Keratinocyte (primary cell): ENCODE results near the gene PAPSS2. TPM values are rescaled to one million over a fixed set of nuclear protein-coding genes. Genes with fewer than 3 reads are reported as not detected.

ENCODE experiments used
- DNase-seq: peaks from one replicate; pipeline ENCODE4 v3.0.0-alpha.2; 2011; ENCODE audit warnings: low read depth, missing footprints, low spot score
- FAIRE-seq: peaks from 2 replicates; lab custom pipeline; 2011; peaks lifted over from hg19 to GRCh38; lab: Jason Lieb, UNC
- H2AFZ ChIP-seq: 2 replicates; pipeline ENCODE4 v1.6.0; 2012; ENCODE audit warnings: low read length, control low read depth, inconsistent platforms; ENCODE audit not compliant: control insufficient read depth
- H3K27ac ChIP-seq: 2 replicates; pipeline ENCODE4 v1.5.1; 2011; ENCODE audit warnings: low read length; ENCODE audit not compliant: control insufficient read depth, insufficient read depth
- H3K27me3 ChIP-seq: 3 replicates; pipeline ENCODE4 v1.6.0; 2011; ENCODE audit warnings: low read length; ENCODE audit not compliant: control insufficient read depth, insufficient read depth; ENCODE audit errors: extremely low read depth
- H3K36me3 ChIP-seq, 2 experiments: 2 replicates in 1 of 2; 3 replicates in 1 of 2; pipeline ENCODE4 v1.5.1; 2011; ENCODE audit warnings: low read length in 2 of 2, mild to moderate bottlenecking in 1 of 2; ENCODE audit not compliant: control insufficient read depth in 2 of 2, insufficient read depth in 2 of 2; ENCODE audit errors: extremely low read depth in 1 of 2
- H3K4me1 ChIP-seq: 3 replicates; pipeline ENCODE4 v1.5.1; 2011; ENCODE audit warnings: low read length; ENCODE audit not compliant: control insufficient read depth, insufficient read depth; ENCODE audit errors: extremely low read depth
- H3K4me2 ChIP-seq: 3 replicates; pipeline ENCODE4 v1.6.0; 2011; ENCODE audit warnings: low read depth, low read length; ENCODE audit not compliant: control insufficient read depth, insufficient read depth; ENCODE audit errors: extremely low read depth
- H3K4me3 ChIP-seq, 3 experiments: fragments of 200-600 bp in 1 of 3; sonication (generic) in 1 of 3; 2 replicates in 2 of 3; 3 replicates in 1 of 3; pipeline ENCODE4 v1.5.1; 2011 to 2016; ENCODE audit warnings: low read length in 3 of 3, mild to moderate bottlenecking in 3 of 3, control low read depth in 2 of 3, inconsistent platforms in 1 of 3, low read depth in 1 of 3, mixed read lengths in 1 of 3, mixed run types in 1 of 3, moderate library complexity in 1 of 3; ENCODE audit not compliant: control insufficient read depth in 2 of 3, insufficient read depth in 2 of 3; ENCODE audit errors: extremely low read depth in 1 of 3
- H3K79me2 ChIP-seq: 2 replicates; pipeline ENCODE4 v1.6.0; 2012; ENCODE audit warnings: low read length; ENCODE audit not compliant: control insufficient read depth, insufficient read depth
- H3K9ac ChIP-seq: 3 replicates; pipeline ENCODE4 v1.6.0; 2011; ENCODE audit warnings: low read length; ENCODE audit not compliant: control insufficient read depth, insufficient read depth; ENCODE audit errors: extremely low read depth
- H3K9me1 ChIP-seq: 3 replicates; pipeline ENCODE4 v1.6.0; 2011; ENCODE audit warnings: low read length; ENCODE audit not compliant: control insufficient read depth, insufficient read depth; ENCODE audit errors: extremely low read depth
- H3K9me3 ChIP-seq: 2 replicates; pipeline ENCODE4 v1.5.1; 2012; ENCODE audit warnings: low read depth, low read length; ENCODE audit not compliant: control insufficient read depth
- H4K20me1 ChIP-seq: 3 replicates; pipeline ENCODE4 v1.6.0; 2011; ENCODE audit warnings: low read length; ENCODE audit not compliant: control insufficient read depth, insufficient read depth; ENCODE audit errors: extremely low read depth
- CTCF ChIP-seq, 3 experiments: IDR thresholded peaks in 1 of 3; conservative IDR thresholded peaks in 1 of 3; optimal IDR thresholded peaks in 1 of 3; 2 replicates in 2 of 3; 3 replicates in 1 of 3; pipeline versions ENCODE3 to v1.5.1; 2011; ENCODE audit warnings: low read length in 3 of 3, mild to moderate bottlenecking in 3 of 3, moderate library complexity in 2 of 3, control low read depth in 1 of 3, inconsistent platforms in 1 of 3; ENCODE audit not compliant: insufficient read depth in 2 of 3; ENCODE audit errors: extremely low read depth in 1 of 3
- EZH2 ChIP-seq: IDR thresholded peaks from one replicate; pipeline ENCODE4 v1.6.1; 2012; ENCODE audit warnings: inconsistent platforms, mild to moderate bottlenecking, low read length, moderate library complexity
- dilution Hi-C: fragments of 300-500 bp; cut with MboI; formaldehyde crosslinking; loops from one replicate; pipeline ENCODE4 v1.7.0; 2020; ENCODE audit warnings: low sequenced_read_pairs; ENCODE audit not compliant: extremely low pct_ligation_motif_present
- polyA plus RNA-seq, 5 experiments: library from polyadenylated mRNA; depleted of rRNA in 3 of 5; stranded (reverse) in 3 of 5; stranded (forward) in 1 of 5; unstranded in 1 of 5; fragments of >200 nt; gene quantifications; 1 replicate in 1 of 5; 2 replicates in 3 of 5; 3 replicates in 1 of 5; pipeline versions ENCODE4 v1.2.1 to v1.2.3, GENCODE V29; 2011 to 2012; ENCODE audit warnings: missing spikeins in 2 of 5, low read depth in 1 of 5, low replicate concordance in 1 of 5

PAPSS2 gene
- polyA plus RNA-seq, 1 donor (not counting 4 experiments of a cell fraction or from before 2014, with no cell fraction given), result 1.1 TPM

DNA sequence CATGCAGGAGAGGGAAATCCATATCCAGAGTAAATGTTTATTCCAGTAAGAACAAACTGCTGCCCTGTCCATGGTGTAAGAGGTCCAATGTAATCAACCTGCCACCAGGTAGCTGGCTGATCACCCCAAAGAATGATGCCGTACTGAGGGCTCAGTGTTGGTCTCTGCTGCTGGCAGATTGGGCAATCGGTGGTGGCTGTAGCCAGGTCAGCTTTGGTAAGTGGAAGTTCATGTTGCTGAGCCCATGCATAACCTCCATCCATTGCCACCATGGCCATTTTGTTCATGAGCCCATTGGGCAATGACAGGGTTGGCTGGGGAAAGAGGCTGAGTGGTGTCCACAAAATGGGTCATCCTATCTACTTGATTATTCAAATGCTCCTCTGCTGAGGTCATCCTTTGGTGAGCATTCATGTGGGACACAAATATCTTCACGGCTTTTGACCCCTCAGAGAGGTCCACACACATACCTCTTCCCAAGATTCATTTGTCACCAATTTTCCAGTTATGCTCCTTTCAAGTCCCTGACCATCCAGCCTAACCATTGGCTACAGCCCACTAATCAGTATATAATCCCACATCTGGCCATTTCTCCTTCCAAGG is 23.3 kb upstream of the PAPSS2 start:
- H3K27me3 ChIP-seq, result no peaks in the 10 kb centered on the region
- H3K9me3 ChIP-seq, result no peaks in the 10 kb centered on the region
- no peaks in the 10 kb centered on the region for H3K36me3 ChIP-seq
- H3K4me1 ChIP-seq, result peaks cover 13% of the 10 kb centered on the region
- no peak overlapping the region for H2AFZ ChIP-seq
- H3K4me3 ChIP-seq, result no peak overlapping the region
- no peak overlapping the region for H3K27ac ChIP-seq
- H3K9me1 ChIP-seq, result no peaks in the 10 kb centered on the region
- no peak for DNase-seq
- H4K20me1 ChIP-seq, result no peaks in the 10 kb centered on the region
- no peak overlapping the region for H3K9ac ChIP-seq
- no peak for FAIRE-seq
- TF ChIP-seq CTCF (optimal IDR thresholded peaks at IDR 0.05 in 1 of 3, IDR thresholded peaks at IDR 0.05 in 1 of 3, conservative IDR thresholded peaks at IDR 0.05 in 1 of 3; ENCODE audit: extremely low read depth in 1 of 3, insufficient read depth in 2 of 3, low read length in 3 of 3) (no peak), EZH2 (no peak)
- no peak overlapping the region for H3K4me2 ChIP-seq
- dilution Hi-C loops, result no loop called here
- no peaks in the 10 kb centered on the region for H3K79me2 ChIP-seq

- Histone ChIP-seq H3K4me2 (no peak overlapping the region), H2AFZ (no peak overlapping the region), H3K79me2 (no peaks in the 10 kb centered on the region), H3K9me3 (no peaks in the 10 kb centered on the region), H3K27ac (no peak overlapping the region), H3K36me3 (no peaks in the 10 kb centered on the region), H3K4me3 (no peak overlapping the region), H3K9ac (no peak overlapping the region), H4K20me1 (no peaks in the 10 kb centered on the region), H3K9me1 (no peaks in the 10 kb centered on the region), H3K27me3 (no peaks in the 10 kb centered on the region), H3K4me1 (peaks cover 16% of the 10 kb centered on the region)
- TF ChIP-seq EZH2, result no peak
- no peak for TF ChIP-seq CTCF (optimal IDR thresholded peaks at IDR 0.05 in 1 of 3, IDR thresholded peaks at IDR 0.05 in 1 of 3, conservative IDR thresholded peaks at IDR 0.05 in 1 of 3; ENCODE audit: extremely low read depth in 1 of 3, insufficient read depth in 2 of 3, low read length in 3 of 3)
- DNase-seq (no peak), FAIRE-seq (no peak)
- dilution Hi-C loops, result no loop called here
Observed at GRCh38 chr10:87639493-87639892, 20.2 kb upstream of the PAPSS2 start.
